Liver (tissue), 9 donors: ENCODE measurements around the gene BHLHE23. TPM values are rescaled to one million over a fixed set of nuclear protein-coding genes. Genes with fewer than 3 reads are reported as not detected.

Source experiments
- DNase-seq: peaks from one replicate; pipeline ENCODE4 v3.0.0-alpha.2; 2017; ENCODE audit warnings: low spot score
- H3K27ac ChIP-seq, 2 donors: one replicate each; pipeline ENCODE4 v1.7.0; 2013; ENCODE audit warnings: inconsistent platforms in 2 of 2, low read length in 2 of 2, control low read depth in 1 of 2, low read depth in 1 of 2, mild to moderate bottlenecking in 1 of 2
- H3K27me3 ChIP-seq, 4 donors: one replicate each; pipeline versions ENCODE4 v1.6.1 to v1.7.0; 2013; ENCODE audit warnings: low read length in 3 of 4, inconsistent platforms in 1 of 4, mild to moderate bottlenecking in 1 of 4, moderate library complexity in 1 of 4; ENCODE audit not compliant: control insufficient read depth in 4 of 4, insufficient read depth in 4 of 4
- H3K36me3 ChIP-seq, 4 donors: one replicate each; pipeline versions ENCODE4 v1.6.1 to v1.7.0; 2013; ENCODE audit warnings: low read length in 3 of 4, mild to moderate bottlenecking in 3 of 4, low read depth in 1 of 4, moderate library complexity in 1 of 4; ENCODE audit not compliant: control insufficient read depth in 4 of 4, insufficient read depth in 3 of 4
- H3K4me1 ChIP-seq, 4 donors: one replicate each; pipeline versions ENCODE4 v1.6.1 to v1.7.0; 2013; ENCODE audit warnings: low read length in 3 of 4, mild to moderate bottlenecking in 3 of 4, moderate library complexity in 1 of 4; ENCODE audit not compliant: control insufficient read depth in 4 of 4, insufficient read depth in 4 of 4
- H3K4me3 ChIP-seq, 3 donors: one replicate each; pipeline versions ENCODE4 v1.6.1 to v1.7.0; 2013; ENCODE audit warnings: low read length in 3 of 3, control low read depth in 1 of 3, low read depth in 1 of 3, mild to moderate bottlenecking in 1 of 3
- H3K9ac ChIP-seq, 2 donors: one replicate each; pipeline ENCODE4 v1.7.0; 2013; ENCODE audit warnings: low read length in 2 of 2, mild to moderate bottlenecking in 2 of 2, moderate library complexity in 2 of 2, control low read depth in 1 of 2, low read depth in 1 of 2
- H3K9me3 ChIP-seq, 4 donors: one replicate each; pipeline versions ENCODE4 v1.6.1 to v1.7.0; 2013; ENCODE audit warnings: low read length in 3 of 4; ENCODE audit not compliant: control insufficient read depth in 4 of 4
- CTCF ChIP-seq: fragments of 150-350 bp; IDR thresholded peaks from 2 replicates; pipeline ENCODE4 v1.5.1; 2017; ENCODE audit warnings: improper control_type of control experiment, low read depth, low read length; ENCODE audit not compliant: missing input control
- EGR1 ChIP-seq, 2 donors: IDR thresholded peaks; 2 replicates each; pipeline ENCODE4 v1.6.1; 2016 to 2018; ENCODE audit warnings: antibody characterized with exemption in 2 of 2, low read depth in 2 of 2
- FOXA2 ChIP-seq: IDR thresholded peaks from 2 replicates; pipeline ENCODE4 v1.6.1; 2016; ENCODE audit warnings: antibody characterized with exemption
- GABPA ChIP-seq, 2 donors: IDR thresholded peaks in 1 of 2; conservative IDR thresholded peaks in 1 of 2; 2 replicates each; pipeline ENCODE4 v1.6.1; 2016; ENCODE audit warnings: antibody characterized with exemption in 2 of 2, mild to moderate bottlenecking in 1 of 2, moderate library complexity in 1 of 2
- HNF4A ChIP-seq, 2 donors: conservative IDR thresholded peaks; 2 replicates each; pipeline ENCODE4 v1.6.1; 2016; ENCODE audit warnings: antibody characterized with exemption in 2 of 2, mild to moderate bottlenecking in 2 of 2
- JUND ChIP-seq, 2 donors: IDR thresholded peaks; 2 replicates each; pipeline ENCODE4 v1.6.1; 2016; ENCODE audit warnings: antibody characterized with exemption in 2 of 2
- NR2F2 ChIP-seq: IDR thresholded peaks from 2 replicates; pipeline ENCODE4 v1.6.1; 2016; ENCODE audit warnings: antibody characterized with exemption
- REST ChIP-seq: IDR thresholded peaks from 2 replicates; pipeline ENCODE4 v1.6.1; 2016; ENCODE audit warnings: antibody characterized with exemption, mild to moderate bottlenecking
- RXRA ChIP-seq, 2 donors: IDR thresholded peaks; 2 replicates each; pipeline ENCODE4 v1.6.1; 2017 to 2018; ENCODE audit warnings: antibody characterized with exemption in 2 of 2, mild to moderate bottlenecking in 1 of 2
- SP1 ChIP-seq: IDR thresholded peaks from 2 replicates; pipeline ENCODE4 v1.6.1; 2018; ENCODE audit warnings: antibody characterized with exemption, mild to moderate bottlenecking
- TAF1 ChIP-seq: conservative IDR thresholded peaks from 2 replicates; pipeline ENCODE4 v1.6.1; 2016; ENCODE audit warnings: antibody characterized with exemption, mild to moderate bottlenecking
- YY1 ChIP-seq: IDR thresholded peaks from 2 replicates; pipeline ENCODE4 v1.6.1; 2016; ENCODE audit warnings: antibody characterized with exemption, mild to moderate bottlenecking
- WGBS: extraction: QIAGEN DNeasy Blood & Tissue Kit; methylation state at CpG from one replicate; pipeline ENCODE4 v1.1.7; 2013; 5-methylcytosine and 5-hydroxymethylcytosine counted together
- polyA plus RNA-seq, 2 donors: library from polyadenylated mRNA; stranded (reverse) in 1 of 2; unstranded in 1 of 2; fragments of 200-250 nt in 1 of 2; fragments of >200 nt in 1 of 2; fragmentation: Nextera tagmentation in 1 of 2; extraction: Ambion mirVana in 1 of 2; gene quantifications; one replicate each; pipeline versions ENCODE4 v1.2.1 to v1.2.3, GENCODE V29; 2013 to 2015
- total RNA-seq, 2 donors: library from RNA; depleted of rRNA; stranded (reverse); fragments of >200 nt; gene quantifications; one replicate each; pipeline ENCODE4 v1.2.3, GENCODE V29; 2014
- TF ChIP-seq, protein P1 (sequence below): IDR thresholded peaks from 2 replicates; pipeline ENCODE4 v1.6.1; 2016; ENCODE audit warnings: antibody characterized with exemption
- TF ChIP-seq, protein P2 (sequence below): IDR thresholded peaks from 2 replicates; pipeline ENCODE4 v1.6.1; 2016; ENCODE audit warnings: antibody characterized with exemption
- TF ChIP-seq, protein P3 (sequence below): IDR thresholded peaks from 2 replicates; pipeline ENCODE4 v1.6.1; 2016; ENCODE audit warnings: antibody characterized with exemption
- donor health status: healthy.
- donor health status: healthy.
- donor health status: healthy.
- donor health status: healthy.
- donor health status: healthy.

The BHLHE23 gene
- total and polyA plus RNA-seq, 4 donors = not detected

DNA sequence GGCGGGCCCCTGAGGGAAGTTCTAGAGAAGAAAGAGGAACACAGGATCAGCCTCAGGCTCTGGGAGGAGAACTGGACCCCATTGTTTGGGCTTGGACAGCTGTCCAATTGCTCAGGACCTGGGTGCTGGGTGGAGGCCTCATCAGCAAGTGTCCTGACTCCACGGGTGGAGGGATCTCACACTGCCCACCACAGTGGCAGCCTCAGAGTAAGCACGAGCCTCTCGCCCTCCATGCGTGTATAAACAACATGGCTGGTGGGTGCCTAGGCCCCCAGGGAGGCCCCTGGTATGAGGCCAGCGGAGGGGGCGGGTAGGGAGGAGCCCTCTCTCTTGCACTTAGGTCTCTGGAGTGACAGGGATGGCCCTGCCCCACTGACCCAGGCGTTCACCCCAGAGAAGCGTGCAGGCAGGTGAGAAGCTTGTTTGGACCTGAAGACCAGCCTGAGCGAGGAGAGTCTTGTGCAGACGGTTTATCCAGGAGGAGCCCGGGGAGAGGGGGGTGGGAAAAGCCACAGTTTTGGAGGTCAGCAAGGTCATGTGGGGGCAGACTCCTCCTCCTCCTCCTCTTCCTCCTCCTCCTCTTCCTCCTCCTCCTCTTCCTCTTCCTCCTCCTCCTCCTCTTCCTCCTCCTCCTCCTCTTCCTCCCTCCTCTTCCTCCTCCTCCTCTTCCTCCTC, 41.9 kb upstream of the BHLHE23 start:
- Histone ChIP-seq H3K9ac (no peak overlapping the region), H3K27ac (no peak overlapping the region), H3K9me3 (no peaks in the 10 kb centered on the region), H3K36me3 (no peaks in the 10 kb centered on the region), H3K4me3 (no peak overlapping the region), H3K4me1 (no peaks in the 10 kb centered on the region), H3K27me3 (peaks cover 0 to 6% (median under 1%) of the 10 kb centered on the region in 4 donors)
- no peak for DNase-seq
- 86% methylated on average over 12 of the region's 12 CpGs for WGBS
- TF ChIP-seq RXRA (IDR thresholded peaks at IDR 0.05) = no peak

- no peak overlapping the region for H3K4me3 ChIP-seq
- H3K4me1 ChIP-seq = no peaks in the 10 kb centered on the region
- TF ChIP-seq GABPA (IDR thresholded peaks at IDR 0.05 in 1 of 2, conservative IDR thresholded peaks at IDR 0.05 in 1 of 2) (no peak), RXRA (IDR thresholded peaks at IDR 0.05) (no peak), SP1 (no peak), JUND (IDR thresholded peaks at IDR 0.05) (no peak), HNF4A (conservative IDR thresholded peaks at IDR 0.05) (no peak), NR2F2 (no peak), CTCF (no peak), REST (no peak), FOXA2 (no peak), TAF1 (no peak), EGR1 (IDR thresholded peaks at IDR 0.05; ENCODE audit: low read depth in 2 of 2) (no peak), YY1 (no peak)
- TF ChIP-seq, protein P1, sequence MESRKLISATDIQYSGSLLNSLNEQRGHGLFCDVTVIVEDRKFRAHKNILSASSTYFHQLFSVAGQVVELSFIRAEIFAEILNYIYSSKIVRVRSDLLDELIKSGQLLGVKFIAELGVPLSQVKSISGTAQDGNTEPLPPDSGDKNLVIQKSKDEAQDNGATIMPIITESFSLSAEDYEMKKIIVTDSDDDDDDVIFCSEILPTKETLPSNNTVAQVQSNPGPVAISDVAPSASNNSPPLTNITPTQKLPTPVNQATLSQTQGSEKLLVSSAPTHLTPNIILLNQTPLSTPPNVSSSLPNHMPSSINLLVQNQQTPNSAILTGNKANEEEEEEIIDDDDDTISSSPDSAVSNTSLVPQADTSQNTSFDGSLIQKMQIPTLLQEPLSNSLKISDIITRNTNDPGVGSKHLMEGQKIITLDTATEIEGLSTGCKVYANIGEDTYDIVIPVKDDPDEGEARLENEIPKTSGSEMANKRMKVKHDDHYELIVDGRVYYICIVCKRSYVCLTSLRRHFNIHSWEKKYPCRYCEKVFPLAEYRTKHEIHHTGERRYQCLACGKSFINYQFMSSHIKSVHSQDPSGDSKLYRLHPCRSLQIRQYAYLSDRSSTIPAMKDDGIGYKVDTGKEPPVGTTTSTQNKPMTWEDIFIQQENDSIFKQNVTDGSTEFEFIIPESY = no peak
- TF ChIP-seq, protein P2, sequence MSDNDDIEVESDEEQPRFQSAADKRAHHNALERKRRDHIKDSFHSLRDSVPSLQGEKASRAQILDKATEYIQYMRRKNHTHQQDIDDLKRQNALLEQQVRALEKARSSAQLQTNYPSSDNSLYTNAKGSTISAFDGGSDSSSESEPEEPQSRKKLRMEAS = no peak
- TF ChIP-seq, protein P3, sequence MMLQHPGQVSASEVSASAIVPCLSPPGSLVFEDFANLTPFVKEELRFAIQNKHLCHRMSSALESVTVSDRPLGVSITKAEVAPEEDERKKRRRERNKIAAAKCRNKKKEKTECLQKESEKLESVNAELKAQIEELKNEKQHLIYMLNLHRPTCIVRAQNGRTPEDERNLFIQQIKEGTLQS = no peak
- WGBS = 89% methylated on average over 10 of the region's 10 CpGs
- H3K27me3 ChIP-seq = peaks cover 0 to 6% (median under 1%) of the 10 kb centered on the region in 4 donors
- H3K9me3 ChIP-seq = no peaks in the 10 kb centered on the region
- no peaks in the 10 kb centered on the region for H3K36me3 ChIP-seq
- H3K9ac ChIP-seq = no peak overlapping the region
- no peak for DNase-seq
- H3K27ac ChIP-seq = no peak overlapping the region
Observed at GRCh38 chr20:63047946-63048345, 41.2 kb upstream of the BHLHE23 start.
